Keratinocyte (primary cell): ENCODE results near the gene FGF7.

Experiments
- EZH2 ChIP-seq: IDR thresholded peaks from one replicate; pipeline ENCODE4 v1.6.1; 2012; ENCODE audit warnings: inconsistent platforms, mild to moderate bottlenecking, low read length, moderate library complexity
- TF ChIP-seq, protein P1 (sequence below), 3 experiments: IDR thresholded peaks in 1 of 3; conservative IDR thresholded peaks in 1 of 3; optimal IDR thresholded peaks in 1 of 3; 2 replicates in 2 of 3; 3 replicates in 1 of 3; pipeline versions ENCODE3 to v1.5.1; 2011; ENCODE audit warnings: low read length in 3 of 3, mild to moderate bottlenecking in 3 of 3, moderate library complexity in 2 of 3, control low read depth in 1 of 3, inconsistent platforms in 1 of 3; ENCODE audit not compliant: insufficient read depth in 2 of 3; ENCODE audit errors: extremely low read depth in 1 of 3

DNA sequence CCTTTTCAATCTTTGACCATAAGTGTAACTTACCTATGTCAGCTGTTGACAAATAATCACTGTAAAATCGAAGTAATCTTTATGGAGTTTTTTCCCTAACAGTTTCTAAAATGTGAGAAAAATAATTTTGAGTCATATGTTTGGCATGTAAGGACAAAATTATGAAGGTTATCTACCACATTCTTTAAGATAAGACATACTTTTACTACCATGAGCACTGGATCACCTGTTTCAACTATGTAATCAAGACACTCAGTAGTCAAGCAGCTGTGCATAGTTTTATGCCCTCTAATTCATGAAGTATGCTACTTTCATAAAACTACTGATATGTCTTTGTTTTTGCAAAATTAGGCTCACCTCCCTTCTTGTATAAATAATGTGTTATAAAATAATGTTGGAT is 12.1 kb downstream of the FGF7 start:
- TF ChIP-seq, protein P1, sequence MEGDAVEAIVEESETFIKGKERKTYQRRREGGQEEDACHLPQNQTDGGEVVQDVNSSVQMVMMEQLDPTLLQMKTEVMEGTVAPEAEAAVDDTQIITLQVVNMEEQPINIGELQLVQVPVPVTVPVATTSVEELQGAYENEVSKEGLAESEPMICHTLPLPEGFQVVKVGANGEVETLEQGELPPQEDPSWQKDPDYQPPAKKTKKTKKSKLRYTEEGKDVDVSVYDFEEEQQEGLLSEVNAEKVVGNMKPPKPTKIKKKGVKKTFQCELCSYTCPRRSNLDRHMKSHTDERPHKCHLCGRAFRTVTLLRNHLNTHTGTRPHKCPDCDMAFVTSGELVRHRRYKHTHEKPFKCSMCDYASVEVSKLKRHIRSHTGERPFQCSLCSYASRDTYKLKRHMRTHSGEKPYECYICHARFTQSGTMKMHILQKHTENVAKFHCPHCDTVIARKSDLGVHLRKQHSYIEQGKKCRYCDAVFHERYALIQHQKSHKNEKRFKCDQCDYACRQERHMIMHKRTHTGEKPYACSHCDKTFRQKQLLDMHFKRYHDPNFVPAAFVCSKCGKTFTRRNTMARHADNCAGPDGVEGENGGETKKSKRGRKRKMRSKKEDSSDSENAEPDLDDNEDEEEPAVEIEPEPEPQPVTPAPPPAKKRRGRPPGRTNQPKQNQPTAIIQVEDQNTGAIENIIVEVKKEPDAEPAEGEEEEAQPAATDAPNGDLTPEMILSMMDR (optimal IDR thresholded peaks at IDR 0.05 in 1 of 3, IDR thresholded peaks at IDR 0.05 in 1 of 3, conservative IDR thresholded peaks at IDR 0.05 in 1 of 3; ENCODE audit: extremely low read depth in 1 of 3, insufficient read depth in 2 of 3, low read length in 3 of 3) = no peak
- no peak for TF ChIP-seq EZH2
